EL (cell line): Measurements from ENCODE around the gene SAMD11.

ENCODE experiments used
- DNase-seq: peaks from one replicate; pipeline ENCODE4 v3.0.0-alpha.2; 2016

SAMD11 gene

DNA sequence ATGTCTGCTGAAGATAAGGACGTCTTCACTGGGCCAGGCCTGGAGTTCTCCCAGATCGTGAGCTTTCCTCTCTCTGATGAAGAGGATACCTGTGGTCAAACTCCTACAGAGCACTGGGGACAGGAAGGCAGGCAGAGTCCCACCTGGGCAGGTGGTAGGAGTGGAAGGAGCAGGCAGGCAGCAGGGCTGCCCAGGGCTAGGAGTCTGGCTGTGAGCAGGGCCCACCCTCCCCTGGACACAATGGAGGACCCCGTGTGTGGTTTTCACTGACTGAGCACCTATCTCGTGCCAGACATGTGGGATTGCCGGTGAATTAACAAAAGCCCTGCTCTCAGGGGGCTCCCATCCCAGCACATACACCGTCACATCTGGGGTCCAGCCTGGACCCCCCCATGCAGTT is 4.9 kb upstream of the SAMD11 start:
- DNase-seq = no peak

DNA sequence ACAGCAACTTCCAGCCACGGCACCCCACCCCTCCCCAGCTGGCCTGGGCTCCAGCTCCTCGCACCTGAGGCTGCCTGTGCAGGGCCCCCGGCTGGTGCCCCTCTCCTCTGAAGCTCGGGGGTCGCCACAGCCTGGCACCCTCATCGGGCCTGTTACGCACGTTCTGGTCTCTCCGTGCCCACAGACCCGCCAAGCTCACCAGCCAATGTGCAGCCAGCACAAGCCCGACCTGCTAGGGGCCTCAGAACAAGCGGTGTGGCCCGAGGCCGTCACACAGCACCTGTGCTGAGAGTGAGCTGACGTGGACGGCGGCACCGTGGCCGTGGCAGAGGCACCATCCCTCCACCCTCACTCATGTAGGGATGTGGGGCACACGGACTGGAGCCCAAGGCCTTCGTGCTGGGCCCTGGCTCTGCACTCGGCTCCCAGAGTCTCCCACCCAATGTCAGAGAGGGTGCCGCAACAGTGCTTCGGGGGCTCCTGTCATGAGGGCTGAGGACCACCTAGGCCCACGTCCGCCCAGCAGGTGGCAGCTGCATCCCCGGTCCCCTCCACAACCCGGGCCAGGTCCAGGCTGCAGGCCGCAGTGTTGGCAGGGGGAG is 4.4 kb upstream of the SAMD11 start:
- DNase-seq = no peak

DNA sequence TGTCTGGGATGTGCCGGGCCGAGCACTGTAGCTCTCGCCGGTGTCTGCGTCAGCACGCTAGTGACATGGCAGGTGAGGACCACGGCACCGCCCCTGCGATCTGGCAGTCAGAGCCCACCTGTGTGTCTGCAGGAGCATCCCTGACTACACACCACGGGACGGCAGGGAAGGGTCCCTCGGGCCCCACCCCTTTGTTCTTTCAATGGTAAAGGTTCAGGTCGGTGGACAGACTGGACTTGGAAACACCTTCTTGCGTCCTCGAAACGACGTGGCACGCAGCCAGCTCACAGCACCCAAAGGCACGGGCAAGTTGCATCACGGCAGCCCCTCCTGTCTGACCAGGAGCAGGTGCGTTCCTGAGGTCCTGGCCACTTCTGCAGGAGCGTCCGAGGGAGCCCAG is 3.7 kb upstream of the SAMD11 start:
- no peak for DNase-seq

DNA sequence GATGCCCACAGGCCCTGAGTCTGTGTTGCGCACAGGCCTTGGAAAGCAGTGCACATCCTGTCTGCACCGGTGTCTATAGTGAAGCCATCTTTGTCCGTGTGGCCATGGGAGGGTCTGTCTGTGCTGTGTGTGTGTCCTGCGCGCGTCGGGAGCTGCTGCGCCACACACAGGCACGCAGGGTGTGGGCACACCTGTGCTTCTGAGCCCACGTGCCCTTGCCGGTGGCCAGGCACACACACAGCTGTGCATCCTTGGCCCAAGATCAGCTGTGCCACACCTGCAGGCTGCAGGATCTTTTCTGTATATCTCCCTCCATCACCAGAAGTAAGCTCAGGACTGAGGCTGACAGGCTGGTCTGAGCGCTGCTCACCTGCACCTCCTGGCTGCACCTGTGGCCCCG is 3.2 kb upstream of the SAMD11 start:
- DNase-seq = no peak

DNA sequence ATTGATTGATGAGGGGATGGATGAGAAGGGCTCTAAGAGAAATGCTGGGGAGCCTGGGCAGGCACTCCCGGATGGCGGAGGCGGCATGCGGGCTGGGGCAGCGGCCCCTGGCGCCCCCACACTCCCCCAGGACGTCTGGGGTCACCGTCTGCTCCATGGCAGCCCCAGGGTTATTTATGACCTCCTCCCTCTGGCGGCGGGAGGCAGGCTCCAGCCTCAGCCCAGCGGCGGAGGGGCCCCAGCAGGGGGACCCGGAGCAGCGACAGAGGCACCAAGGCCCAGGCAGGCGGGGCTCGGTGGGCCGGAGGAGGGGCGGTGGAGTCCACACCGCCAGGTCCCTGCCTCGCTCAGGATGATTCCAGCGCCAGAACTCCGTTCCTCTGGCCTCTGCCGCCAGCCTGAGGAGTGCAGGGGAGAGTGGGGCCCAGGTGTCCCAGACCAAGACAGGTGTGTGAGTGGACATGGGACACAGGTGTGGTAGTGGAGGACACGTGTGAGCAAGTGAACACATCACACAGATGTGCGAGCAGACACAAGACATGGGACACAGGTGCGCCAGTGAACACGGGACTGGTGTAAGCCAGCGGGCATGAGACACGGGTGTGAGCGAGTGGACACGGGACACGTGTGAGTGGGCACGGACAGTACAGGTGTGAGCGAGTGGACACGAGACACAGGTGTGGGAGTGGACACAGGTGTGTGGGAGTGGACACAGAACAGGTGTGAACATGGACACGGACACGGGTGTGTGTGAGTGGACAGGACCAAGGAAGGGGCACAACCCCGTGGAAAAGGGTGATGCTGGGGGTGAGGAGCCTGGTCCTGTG is 2.5 kb upstream of the SAMD11 start:
- peak; percentile 80 for DNase-seq

DNA sequence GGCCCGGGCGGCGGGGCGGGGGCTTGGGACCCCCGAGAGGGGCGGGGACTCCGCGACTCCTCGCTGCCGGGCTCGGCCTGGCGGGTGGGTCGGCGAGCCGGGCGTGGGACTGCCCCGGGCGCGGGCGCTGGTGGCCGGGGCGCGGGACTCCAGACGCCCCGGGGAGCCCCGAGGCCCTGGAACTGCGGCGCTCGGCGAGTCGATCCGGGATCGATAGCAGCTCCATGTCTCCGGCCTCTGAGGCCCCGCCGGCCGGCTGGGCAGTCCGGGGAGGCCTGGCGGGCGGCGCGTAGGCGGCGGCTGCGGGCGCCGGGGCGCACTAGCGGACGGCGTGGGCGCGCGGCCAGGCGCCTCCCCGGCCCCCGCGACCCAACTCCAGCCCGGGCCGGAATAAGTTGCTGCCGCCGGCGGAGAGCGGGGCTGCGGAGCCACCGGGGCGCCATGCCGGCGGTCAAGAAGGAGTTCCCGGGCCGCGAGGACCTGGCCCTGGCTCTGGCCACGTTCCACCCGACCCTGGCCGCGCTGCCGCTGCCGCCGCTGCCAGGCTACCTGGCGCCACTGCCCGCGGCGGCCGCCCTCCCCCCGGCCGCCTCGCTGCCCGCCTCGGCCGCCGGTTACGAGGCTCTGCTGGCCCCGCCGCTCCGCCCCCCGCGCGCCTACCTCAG is 400 bp downstream of the SAMD11 start:
- DNase-seq = no peak

DNA sequence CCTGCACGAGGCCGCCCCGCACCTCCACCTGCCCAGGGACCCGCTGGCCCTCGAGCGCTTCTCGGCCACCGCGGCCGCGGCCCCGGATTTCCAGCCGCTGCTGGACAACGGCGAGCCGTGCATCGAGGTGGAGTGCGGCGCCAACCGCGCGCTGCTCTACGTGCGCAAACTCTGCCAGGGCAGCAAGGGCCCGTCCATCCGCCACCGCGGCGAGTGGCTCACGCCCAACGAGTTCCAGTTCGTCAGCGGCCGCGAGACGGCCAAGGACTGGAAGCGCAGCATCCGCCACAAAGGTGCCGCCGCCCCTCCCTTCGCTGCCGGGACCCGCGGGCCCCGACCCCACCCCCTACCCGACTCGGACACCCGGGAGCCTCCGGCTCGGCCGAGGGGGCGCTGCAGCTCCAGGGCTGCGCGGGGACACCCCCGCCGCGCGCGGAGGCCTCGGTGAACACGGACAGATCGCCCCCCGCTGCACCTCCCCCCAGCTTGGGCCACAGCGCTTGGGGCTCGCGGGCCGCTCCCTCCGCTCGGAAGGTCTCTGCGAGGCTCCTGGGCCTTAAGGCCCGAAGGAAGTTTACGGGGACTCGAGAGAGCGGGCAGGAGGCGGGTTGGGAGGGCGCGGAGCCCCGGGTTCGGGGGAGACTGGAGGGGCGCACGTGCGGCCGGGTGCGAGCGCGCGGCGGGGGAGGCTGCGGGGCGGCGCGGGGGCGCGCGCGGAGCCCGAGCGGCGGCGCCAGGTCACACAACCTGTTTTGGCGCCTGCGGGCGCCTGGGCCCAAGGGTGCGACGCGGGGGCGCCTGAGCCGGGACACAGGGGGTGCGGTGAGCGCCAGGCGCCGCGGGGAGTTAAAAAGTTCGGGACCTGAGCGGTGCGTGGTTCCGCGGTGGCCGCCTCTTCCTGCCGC is 1.2 kb downstream of the SAMD11 start:
- DNase-seq = peak; percentile 60

DNA sequence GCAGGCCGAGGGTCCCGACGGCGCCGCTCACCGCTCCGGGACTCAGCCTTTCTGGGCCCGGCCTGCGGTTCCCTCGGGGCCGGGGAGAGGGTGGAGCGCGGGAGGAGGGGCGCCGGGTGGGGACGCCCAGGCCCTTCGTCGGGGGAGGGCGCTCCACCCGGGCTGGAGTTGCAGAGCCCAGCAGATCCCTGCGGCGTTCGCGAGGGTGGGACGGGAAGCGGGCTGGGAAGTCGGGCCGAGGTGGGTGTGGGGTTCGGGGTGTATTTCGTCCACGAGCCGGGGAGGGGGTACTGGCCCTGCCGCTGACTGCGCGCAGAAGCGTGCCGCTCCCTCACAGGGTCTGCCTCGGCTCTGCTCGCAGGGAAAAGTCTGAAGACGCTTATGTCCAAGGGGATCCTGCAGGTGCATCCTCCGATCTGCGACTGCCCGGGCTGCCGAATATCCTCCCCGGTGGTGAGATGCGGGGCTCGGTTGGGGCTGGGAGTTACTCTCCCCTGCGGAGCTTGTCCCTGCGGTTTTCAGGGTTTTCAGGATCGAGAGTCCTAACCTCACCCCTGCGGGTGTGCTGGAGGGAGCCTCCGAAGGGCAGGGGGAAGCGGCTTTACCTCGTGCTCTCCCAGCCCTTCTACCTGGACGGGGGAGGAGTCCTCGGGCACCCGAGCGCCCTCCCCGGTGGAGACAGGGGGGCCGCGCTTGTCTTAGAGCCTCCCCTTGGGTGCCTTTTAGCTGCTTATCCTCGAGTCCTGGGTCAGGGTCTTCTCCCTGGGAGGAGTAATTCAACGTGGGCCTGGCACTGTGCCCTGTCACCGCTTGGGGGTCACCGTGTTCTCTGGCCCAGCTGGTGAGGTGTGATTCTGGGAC is 2.1 kb downstream of the SAMD11 start:
- peak; percentile 60 for DNase-seq

DNA sequence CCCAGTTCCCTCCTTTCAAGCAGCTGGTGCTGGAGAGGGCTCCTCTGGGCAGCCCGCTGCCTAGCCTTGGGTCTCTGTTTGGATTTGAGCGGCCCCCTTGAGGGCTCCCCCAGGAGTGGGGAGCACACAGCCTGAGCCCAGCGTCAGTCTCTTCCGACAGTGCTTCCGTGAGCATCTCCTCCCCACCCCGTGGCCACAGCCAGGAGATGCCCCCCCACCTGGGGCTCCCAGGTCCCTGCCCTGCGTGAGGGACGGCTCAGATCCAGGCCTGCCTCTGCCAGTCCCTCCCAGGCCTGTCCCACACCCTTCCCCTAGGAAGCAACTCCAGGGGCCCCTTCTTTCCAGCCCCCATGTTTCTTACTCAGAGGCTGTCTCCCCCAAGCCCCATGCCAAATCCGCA is 3.5 kb downstream of the SAMD11 start:
- DNase-seq = no peak

DNA sequence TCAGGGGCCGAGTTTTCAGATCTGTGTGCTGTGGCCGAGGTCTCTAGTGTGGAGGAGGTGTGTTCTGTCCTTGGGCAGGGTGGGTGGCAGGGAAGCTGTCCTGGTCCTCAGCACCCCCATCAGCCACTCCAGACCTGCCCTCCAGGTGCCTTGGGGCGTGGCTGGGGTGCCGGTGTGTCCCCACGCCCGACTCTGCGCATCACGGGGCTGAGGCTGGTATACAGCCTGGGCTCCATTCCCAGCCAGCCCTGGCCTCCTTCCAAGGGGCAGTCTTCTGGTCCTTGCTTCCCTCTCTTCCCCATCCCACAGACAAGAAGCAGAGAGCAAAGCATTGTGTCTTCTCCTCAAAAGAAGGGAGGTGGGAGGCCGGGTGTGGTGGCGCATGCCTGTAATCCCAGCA is 4.0 kb downstream of the SAMD11 start:
- DNase-seq = no peak

DNA sequence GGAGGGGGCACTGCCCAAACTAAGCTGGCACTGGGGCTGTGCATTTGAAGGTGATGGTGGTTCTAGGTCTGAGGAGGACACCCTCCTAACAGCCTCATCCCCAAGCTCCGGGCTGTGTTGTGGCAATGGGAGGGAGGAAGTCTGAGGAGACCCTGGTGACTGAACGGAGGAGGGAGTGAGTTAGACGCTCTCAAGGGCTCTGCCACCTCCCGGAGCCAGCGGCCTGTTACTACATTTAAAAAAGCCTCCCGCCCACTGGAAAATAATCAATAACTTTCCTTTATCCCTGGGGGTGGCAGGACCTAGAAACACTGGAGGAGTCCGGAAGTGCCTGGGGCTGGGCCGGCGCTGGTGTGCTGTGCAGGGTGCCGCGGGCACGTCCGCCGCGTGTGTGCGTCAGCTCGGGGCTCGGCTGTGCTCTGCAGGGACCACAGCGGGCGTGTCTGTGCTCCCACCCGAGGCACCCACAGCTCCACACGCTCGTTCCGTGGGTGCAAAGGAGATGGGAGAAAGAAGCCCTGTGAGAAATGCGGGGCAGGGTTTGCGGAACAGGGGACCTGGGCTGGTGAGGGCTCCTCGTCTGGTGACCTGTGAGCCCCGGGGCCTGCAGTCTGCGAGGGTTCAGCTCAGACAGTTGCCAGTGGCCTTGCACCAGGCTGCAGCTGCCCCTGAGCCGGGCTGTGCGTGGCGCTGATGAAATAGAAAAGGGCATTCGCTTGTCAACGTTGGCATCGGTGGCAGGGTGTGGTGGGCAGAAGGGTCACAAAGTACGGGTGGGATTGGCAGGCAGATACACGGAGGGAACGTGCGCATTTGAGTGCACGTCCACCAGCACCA is 5.3 kb downstream of the SAMD11 start:
- no peak for DNase-seq

DNA sequence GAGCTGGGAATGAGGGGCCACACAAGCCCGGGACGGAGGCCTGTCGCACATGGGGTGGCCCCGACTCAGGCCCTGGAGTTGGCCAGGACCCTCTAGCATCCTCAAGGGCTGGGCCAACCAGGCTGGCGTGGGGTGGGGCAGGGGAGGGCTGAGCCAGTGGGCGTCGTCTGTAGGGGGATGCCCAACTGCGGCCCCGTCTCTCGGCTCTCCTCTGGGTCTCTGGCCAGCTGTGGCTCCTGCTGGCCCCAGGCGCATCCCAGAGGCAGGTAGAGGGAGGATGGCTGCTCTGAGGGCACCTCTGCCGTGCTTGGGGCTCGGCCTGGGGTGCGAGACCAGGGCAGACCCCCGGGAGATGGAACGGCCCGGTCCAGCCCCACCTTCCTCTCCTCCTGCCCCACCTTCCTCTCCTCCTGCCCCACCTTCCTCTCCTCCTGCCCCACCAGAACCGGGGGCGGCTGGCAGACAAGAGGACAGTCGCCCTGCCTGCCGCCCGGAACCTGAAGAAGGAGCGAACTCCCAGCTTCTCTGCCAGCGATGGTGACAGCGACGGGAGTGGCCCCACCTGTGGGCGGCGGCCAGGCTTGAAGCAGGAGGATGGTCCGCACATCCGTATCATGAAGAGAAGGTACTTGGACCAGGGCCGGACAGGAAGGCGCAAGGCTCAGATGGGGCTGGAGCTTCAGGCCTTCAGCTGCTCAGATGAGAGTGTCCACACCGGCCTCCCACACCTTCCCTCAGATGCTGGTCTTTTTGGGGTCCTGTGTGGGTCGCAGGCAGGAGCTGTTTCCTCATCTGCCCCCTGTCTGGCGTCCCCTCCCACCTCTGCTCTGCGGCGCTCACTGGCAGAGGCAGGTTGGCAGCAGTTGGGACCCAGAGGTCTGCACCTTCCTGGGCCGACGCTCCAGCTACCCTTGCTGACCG is 6.2 kb downstream of the SAMD11 start:
- no peak for DNase-seq

DNA sequence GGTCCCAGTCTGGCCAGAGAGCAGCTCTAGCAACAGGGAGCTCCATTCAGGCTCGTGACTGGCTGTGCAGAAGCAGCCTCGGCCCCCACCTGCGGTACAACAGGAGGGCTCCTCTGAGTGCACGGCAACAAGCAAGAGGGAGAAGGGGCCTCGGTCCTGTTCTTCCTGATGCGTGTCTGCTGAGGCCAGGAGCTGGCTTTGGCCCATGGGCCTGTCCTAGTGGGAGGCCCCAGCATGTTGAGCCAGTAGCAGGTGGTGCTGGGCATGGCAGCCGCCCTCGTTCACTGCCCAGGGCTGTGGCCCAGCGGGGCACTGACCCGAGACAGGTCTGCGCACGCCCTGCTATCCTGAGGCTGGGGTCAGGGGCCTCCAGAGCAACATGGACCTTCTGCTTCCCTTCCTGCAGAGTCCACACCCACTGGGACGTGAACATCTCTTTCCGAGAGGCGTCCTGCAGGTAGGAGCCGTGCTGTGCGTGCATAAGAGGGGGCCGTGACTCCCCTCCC is 7.0 kb downstream of the SAMD11 start:
- DNase-seq = no peak

DNA sequence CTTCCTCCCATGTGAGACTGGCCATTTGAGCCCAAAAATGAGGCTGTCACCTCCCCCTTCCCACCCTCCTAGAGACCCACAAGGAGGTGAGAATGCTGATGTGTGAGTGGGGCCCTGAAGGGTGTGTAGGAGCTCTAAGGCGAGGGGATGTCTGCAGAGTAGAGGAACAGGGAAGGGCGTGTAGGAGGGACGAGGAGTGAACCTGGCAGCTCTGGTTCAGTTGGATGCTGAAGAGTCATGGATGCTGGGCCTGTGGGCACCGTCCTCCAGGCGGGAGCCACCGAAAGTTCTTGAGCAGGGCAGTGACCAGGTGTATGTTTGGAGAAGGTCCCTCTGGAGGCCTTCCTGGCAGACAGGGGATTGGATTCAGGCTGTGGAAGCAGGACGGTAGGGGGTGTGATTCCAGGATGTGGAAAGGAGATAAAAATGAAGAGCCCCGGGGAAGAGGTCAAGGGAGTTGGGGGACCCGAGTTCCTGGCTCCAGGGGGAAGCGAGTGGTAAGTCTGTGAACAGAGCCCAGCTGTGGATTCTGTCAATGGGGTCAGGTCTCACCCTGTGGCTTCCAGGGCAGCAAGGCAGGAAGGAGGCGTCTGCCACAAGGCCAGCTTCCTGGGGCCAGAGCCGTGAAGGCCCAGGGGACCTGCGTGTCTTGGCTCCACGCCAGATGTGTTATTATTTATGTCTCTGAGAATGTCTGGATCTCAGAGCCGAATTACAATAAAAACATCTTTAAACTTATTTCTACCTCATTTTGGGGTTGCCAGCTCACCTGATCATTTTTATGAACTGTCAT is 7.9 kb downstream of the SAMD11 start:
- no peak for DNase-seq

DNA sequence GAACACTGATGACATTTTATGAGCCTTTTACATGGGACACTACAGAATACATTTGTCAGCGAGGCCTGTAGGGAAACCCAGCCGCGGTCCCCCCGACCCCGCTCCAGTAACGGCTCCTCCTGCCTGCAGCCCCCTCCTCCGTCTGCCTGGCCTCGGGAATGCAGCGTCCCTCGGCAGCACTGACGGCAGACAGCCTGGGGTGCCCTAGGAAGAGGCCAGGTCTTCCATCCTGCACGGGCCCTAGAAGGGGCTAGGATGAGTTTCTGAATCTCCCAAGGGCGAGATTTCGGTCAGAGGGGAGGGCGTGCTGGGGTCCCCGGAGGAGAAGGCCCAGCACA is 8.4 kb downstream of the SAMD11 start:
- DNase-seq = no peak

DNA sequence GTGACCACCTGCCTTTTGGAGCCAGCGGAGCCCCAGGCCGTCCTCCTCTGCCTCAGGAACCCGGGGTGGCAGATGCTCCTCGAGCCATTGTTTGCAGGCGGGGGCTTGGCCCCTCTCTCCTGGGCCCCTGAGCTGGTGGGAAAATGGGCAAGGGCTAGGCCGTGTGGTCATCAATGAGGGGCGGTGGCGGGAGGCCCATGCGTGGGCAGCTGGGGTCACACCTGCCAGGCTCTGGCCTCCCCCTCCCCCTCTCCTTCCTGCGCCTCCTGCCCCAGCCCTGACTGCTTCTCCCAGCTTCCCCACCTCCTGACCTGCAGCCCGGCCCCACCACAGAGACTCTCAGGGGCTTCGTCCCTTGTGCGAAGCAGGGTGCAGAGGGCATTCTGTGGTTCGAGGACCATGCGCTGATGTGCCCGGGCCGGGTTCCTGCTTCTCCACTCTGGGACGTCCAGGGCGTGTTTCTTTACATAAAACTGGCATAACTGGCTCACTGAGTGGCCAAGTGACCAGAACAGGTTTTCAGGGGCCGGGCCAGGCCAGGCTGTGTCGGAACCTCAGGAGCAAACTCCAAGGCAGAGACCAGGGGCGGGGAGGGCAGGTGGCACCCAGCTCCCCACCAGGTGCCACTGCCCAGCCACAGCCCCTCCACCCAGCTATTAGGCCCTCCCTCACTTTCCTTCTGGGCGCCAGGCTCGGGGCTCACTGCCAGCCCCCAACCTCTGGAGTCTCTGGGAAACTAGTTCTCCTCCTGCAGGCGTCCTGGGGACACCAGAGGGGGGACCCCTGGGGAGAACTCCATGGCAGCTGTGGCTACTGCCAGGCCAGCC is 9.3 kb downstream of the SAMD11 start:
- no peak for DNase-seq

DNA sequence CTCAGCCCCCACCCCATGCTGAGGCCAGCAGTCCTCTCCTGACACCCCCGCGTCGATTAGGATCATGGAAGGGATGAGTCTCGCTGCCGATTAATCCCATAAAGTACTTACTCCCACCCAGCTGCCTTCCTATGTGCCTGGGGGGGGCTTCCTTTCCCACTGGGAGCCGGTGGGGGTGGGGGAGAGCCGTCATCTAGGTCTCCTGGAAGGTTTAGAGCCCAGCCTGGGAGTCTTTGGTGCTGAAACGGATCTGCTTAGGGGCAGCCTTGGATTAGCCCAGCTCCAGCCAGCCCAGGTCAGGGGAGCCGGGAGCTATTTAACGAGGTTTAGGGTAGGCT is 9.8 kb downstream of the SAMD11 start:
- DNase-seq = no peak
